Activated CD4-positive, alpha-beta memory T cell treated with anti-CD3 and anti-CD28 coated beads, Interleukin-2, amount 10 ng/mL, durations not matched to agents 7 days and 5 days (primary cell): ENCODE measurements around the gene URGCP. TPM values are rescaled to one million over a fixed set of nuclear protein-coding genes. Genes with fewer than 3 reads are reported as not detected.
A peak's percentile ranks its signal among the peaks of the same experiment; 100 is the strongest.

Source experiments
- CTCF ChIA-PET: fragments of 350-600 bp; sonication (Branson Sonifier 250); formaldehyde crosslinking; loops from one replicate; lab custom pipeline; 2021; ENCODE audit warnings: antibody characterized with exemption, inconsistent platforms; lab: Charles Lee
- POLR2A ChIA-PET: fragments of 350-600 bp; sonication (Branson Sonifier 250); formaldehyde crosslinking; loops from one replicate; lab custom pipeline; 2021; ENCODE audit warnings: antibody characterized with exemption; lab: Charles Lee
- DNase-seq: peaks from one replicate; pipeline ENCODE4 v3.0.0-alpha.2; 2020
- H3K27ac Mint-ChIP-seq: one replicate; pipeline ENCODE4 v1.8.0; 2021; ENCODE audit warnings: mild to moderate bottlenecking, mixed read lengths
- H3K27me3 Mint-ChIP-seq: one replicate; pipeline ENCODE4 v1.8.0; 2021; ENCODE audit warnings: mixed read lengths
- H3K36me3 Mint-ChIP-seq: one replicate; pipeline ENCODE4 v1.8.0; 2021; ENCODE audit warnings: low read depth, mixed read lengths
- H3K4me1 Mint-ChIP-seq: one replicate; pipeline ENCODE4 v1.8.0; 2021; ENCODE audit warnings: mixed read lengths
- H3K4me3 Mint-ChIP-seq: one replicate; pipeline ENCODE4 v1.8.0; 2021; ENCODE audit warnings: mild to moderate bottlenecking, mixed read lengths
- H3K9me3 Mint-ChIP-seq: one replicate; pipeline ENCODE4 v1.8.0; 2021; ENCODE audit warnings: mixed read lengths
- total RNA-seq, 2 experiments: library from RNA; stranded (reverse); gene quantifications; one replicate each; pipeline ENCODE4 v1.2.3, GENCODE V29; 2021

The URGCP gene
- total RNA-seq, 2 experiments from 2014 or later = 19.8 to 20.1 TPM

GRCh38 chr7:43878867-43879266 is 27.5 kb downstream of the URGCP start:
- no peaks in the 10 kb centered on the region for H3K4me1 Mint-ChIP-seq
- H3K27me3 Mint-ChIP-seq = no peaks in the 10 kb centered on the region
- peaks cover 59% of the 10 kb centered on the region for H3K36me3 Mint-ChIP-seq
- no peaks in the 10 kb centered on the region for H3K9me3 Mint-ChIP-seq
- DNase-seq = no peak
- no peak overlapping the region for H3K4me3 Mint-ChIP-seq
- POLR2A ChIA-PET = interaction anchor here (1.1 kb wide), 1 partner anchor 9 kb away, joined by 3 read pairs; the partner anchor contains the start of gene MRPS24
- CTCF ChIA-PET = interaction anchor here (1.3 kb wide), 1 partner anchor 41 kb away, joined by 3 read pairs; no protein-coding TSS in a partner anchor
- H3K27ac Mint-ChIP-seq = no peak overlapping the region

GRCh38 chr7:43877968-43878864 is 28.2 kb downstream of the URGCP start:
- Mint-ChIP-seq H3K4me3 (no peak overlapping the region), H3K27me3 (no peaks in the 10 kb centered on the region), H3K9me3 (no peaks in the 10 kb centered on the region), H3K36me3 (peaks cover 59% of the 10 kb centered on the region), H3K27ac (no peak overlapping the region), H3K4me1 (no peaks in the 10 kb centered on the region)
- no peak for DNase-seq
- POLR2A ChIA-PET = interaction anchor here (1.1 kb wide), 1 partner anchor 9 kb away, joined by 3 read pairs; the partner anchor contains the start of gene MRPS24
- CTCF ChIA-PET = interaction anchor here (1.3 kb wide), 1 partner anchor 40 kb away, joined by 3 read pairs; no protein-coding TSS in a partner anchor

DNA sequence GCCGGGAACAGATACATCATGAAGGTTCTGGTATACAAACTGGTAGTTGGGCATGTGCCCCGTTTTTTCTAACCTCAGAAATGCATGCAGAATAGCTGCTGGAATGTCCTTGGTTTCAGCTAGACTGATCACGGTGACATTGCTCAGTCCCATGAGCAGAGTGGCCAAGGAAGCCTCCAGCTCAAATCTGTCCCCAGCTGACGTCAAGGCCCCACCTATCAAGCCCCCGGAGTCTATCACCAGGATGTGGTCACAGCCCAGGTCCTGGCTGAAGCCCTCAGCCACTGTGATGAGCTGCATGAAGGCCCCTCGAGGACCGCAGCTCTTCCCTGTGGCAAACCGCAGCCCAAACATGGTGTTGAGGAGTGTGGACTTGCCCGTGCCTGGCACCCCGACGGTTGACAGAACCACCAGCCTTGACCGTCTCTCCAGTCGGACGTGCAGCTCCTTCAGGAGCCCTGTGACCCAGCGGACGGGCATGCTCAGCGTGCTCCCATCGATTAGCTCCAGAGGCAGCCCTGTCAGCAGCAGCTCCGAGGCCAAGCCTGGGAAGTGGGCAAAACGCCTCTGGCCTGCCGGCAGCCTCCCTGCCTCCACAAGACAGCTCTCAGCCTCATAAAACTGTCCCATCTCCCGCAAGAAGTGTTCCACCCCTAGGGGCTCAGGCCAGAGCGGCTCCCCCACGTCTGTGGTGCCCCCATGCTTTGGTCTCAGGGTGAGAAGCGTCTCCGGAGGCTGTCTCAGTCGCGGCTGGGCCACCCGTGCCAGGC is 29.2 kb downstream of the URGCP start:
- no peak for DNase-seq
- ChIA-PET CTCF (no interaction called here), POLR2A (interaction anchor here (0.9 kb wide), 1 partner anchor 49 kb away, joined by 3 read pairs; the partner anchor contains the start of gene UBE2D4)
- Mint-ChIP-seq H3K4me3 (no peak overlapping the region), H3K4me1 (no peaks in the 10 kb centered on the region), H3K36me3 (peaks cover 61% of the 10 kb centered on the region), H3K27me3 (no peaks in the 10 kb centered on the region), H3K9me3 (no peaks in the 10 kb centered on the region), H3K27ac (no peak overlapping the region)

GRCh38 chr7:43876241-43876640 is 30.2 kb downstream of the URGCP start:
- no peak for DNase-seq
- Mint-ChIP-seq H3K36me3 (peaks cover 56% of the 10 kb centered on the region), H3K4me3 (no peak overlapping the region), H3K27ac (no peak overlapping the region), H3K9me3 (no peaks in the 10 kb centered on the region), H3K4me1 (no peaks in the 10 kb centered on the region), H3K27me3 (no peaks in the 10 kb centered on the region)
- ChIA-PET CTCF (no interaction called here), POLR2A (interaction anchor here (0.9 kb wide), 1 partner anchor 50 kb away, joined by 3 read pairs; the partner anchor contains the start of gene UBE2D4)

DNA sequence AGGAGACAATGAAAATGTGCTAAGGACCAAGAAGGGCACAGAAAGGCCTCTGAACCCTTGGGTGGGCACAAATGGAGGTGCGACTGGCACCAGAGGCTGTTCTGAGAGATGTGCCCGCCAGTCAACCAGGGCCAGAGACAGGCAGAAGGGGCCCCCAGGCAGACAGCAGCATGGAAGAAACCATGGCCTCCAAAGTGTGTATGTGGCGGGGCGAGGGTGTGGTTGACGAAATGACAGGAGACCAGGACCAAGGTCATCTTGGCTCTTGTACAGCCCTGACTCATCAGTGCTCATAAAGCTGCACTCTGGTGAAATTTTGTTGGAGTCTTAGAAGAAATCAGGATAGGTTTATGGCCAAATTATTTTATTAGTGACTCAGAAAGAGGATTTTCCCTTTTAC is 33.1 kb downstream of the URGCP start:
- Mint-ChIP-seq H3K36me3 (peaks cover 44% of the 10 kb centered on the region), H3K27ac (no peak overlapping the region), H3K27me3 (peaks cover 5% of the 10 kb centered on the region), H3K4me3 (no peak overlapping the region), H3K9me3 (peaks cover 9% of the 10 kb centered on the region), H3K4me1 (peaks cover 11% of the 10 kb centered on the region)
- POLR2A ChIA-PET = no interaction called here
- CTCF ChIA-PET = no interaction called here
- no peak for DNase-seq

- H3K27me3 Mint-ChIP-seq = peaks cover 5% of the 10 kb centered on the region
- DNase-seq = no peak
- no peak overlapping the region for H3K27ac Mint-ChIP-seq
- H3K9me3 Mint-ChIP-seq = peaks cover 9% of the 10 kb centered on the region
- CTCF ChIA-PET = no interaction called here
- peaks cover 36% of the 10 kb centered on the region for H3K36me3 Mint-ChIP-seq
- POLR2A ChIA-PET = no interaction called here
- peaks cover 16% of the 10 kb centered on the region for H3K4me1 Mint-ChIP-seq
- H3K4me3 Mint-ChIP-seq = no peak overlapping the region
Observed at GRCh38 chr7:43872406-43873110, 33.8 kb downstream of the URGCP start.

DNA sequence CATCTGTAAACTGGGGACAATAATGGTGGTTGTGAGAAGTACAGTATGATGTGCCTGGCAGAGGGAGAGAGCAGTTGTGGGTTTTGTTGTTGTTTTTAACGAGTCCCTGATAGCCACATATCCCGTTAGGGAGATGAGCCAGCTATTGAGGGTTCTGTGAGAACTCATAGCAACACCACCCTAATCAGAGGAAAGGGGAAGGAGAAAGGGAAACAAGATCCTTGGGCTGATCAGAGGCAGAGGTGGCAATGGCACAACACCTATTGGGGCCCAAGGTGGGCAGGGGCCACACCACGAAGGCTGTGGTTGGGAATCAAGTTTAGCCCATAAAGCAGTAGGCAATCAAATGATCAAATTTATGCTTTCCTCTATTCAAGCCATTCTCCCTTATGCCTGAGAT is 35.3 kb downstream of the URGCP start:
- ChIA-PET POLR2A (no interaction called here), CTCF (no interaction called here)
- peaks cover 18% of the 10 kb centered on the region for H3K4me1 Mint-ChIP-seq
- peaks cover 9% of the 10 kb centered on the region for H3K9me3 Mint-ChIP-seq
- no peak for DNase-seq
- H3K4me3 Mint-ChIP-seq = no peak overlapping the region
- peaks cover 5% of the 10 kb centered on the region for H3K27me3 Mint-ChIP-seq
- H3K36me3 Mint-ChIP-seq = peaks cover 35% of the 10 kb centered on the region
- no peak overlapping the region for H3K27ac Mint-ChIP-seq

GRCh38 chr7:43870316-43870715 is 36.1 kb downstream of the URGCP start:
- POLR2A ChIA-PET = no interaction called here
- Mint-ChIP-seq H3K27ac (no peak overlapping the region), H3K27me3 (peaks cover 5% of the 10 kb centered on the region), H3K9me3 (peaks cover 9% of the 10 kb centered on the region), H3K36me3 (peaks cover 36% of the 10 kb centered on the region), H3K4me3 (peak overlapping the region; percentile 76), H3K4me1 (peaks cover 18% of the 10 kb centered on the region)
- no peak for DNase-seq
- CTCF ChIA-PET = no interaction called here

GRCh38 chr7:43869867-43870240 is 36.5 kb downstream of the URGCP start:
- ChIA-PET CTCF (interaction anchor here (0.9 to 1.9 kb wide), 5 partner anchors 10 to 287 kb away, joined by 3 to 8 read pairs (median 5); partner anchors contain the start of gene STK17A), POLR2A (interaction anchor here (0.6 to 1.9 kb wide), 11 partner anchors 8 to 761 kb away, joined by 3 to 14 read pairs (median 4); partner anchors contain the start of genes STK17A, UBE2D4 and URGCP)
- Mint-ChIP-seq H3K4me1 (peaks cover 18% of the 10 kb centered on the region), H3K27ac (peak overlapping the region; percentile 42), H3K36me3 (peaks cover 36% of the 10 kb centered on the region), H3K27me3 (peaks cover 5% of the 10 kb centered on the region), H3K9me3 (peaks cover 9% of the 10 kb centered on the region), H3K4me3 (peak overlapping the region; percentile 76)
- DNase-seq = no peak

GRCh38 chr7:43869006-43869866 is 37.2 kb downstream of the URGCP start, which contains the start of gene MRPS24:
Gene MRPS24, minus strand, starts transcription at chr7:43869517. Its CDS starts 22 bp downstream, at chr7:43869495.
- peaks cover 18% of the 10 kb centered on the region for H3K4me1 Mint-ChIP-seq
- CTCF ChIA-PET = interaction anchor here (0.9 to 1.9 kb wide), 5 partner anchors 10 to 287 kb away, joined by 3 to 8 read pairs (median 5); partner anchors contain the start of gene STK17A
- POLR2A ChIA-PET = interaction anchor here (0.6 to 1.9 kb wide), 11 partner anchors 9 to 761 kb away, joined by 3 to 14 read pairs (median 4); partner anchors contain the start of genes STK17A, UBE2D4 and URGCP
- DNase-seq = peak; percentile 95
- H3K27me3 Mint-ChIP-seq = peaks cover 5% of the 10 kb centered on the region
- peaks cover 9% of the 10 kb centered on the region for H3K9me3 Mint-ChIP-seq
- peak within 1 kb of the TSS; percentile 42 for H3K27ac Mint-ChIP-seq
- peaks cover 36% of the 10 kb centered on the region for H3K36me3 Mint-ChIP-seq
- H3K4me3 Mint-ChIP-seq = peak within 1 kb of the TSS; percentile 76

DNA sequence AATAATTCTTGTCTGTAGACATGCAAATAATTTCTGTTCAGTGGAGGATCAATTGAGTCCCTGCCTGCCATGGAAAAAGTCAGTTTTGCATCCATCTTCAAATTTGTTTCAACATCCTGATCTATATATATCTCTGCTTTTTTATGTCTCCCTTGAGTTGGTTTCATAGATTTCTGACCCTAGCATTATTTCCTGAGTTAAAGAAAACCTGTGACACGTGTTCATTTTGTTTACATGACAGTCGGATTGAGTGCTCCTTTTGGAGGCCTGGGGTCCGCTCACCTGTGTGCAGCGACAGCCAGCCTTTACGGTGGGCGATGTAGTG is 37.8 kb downstream of the URGCP start:
- Mint-ChIP-seq H3K9me3 (peaks cover 9% of the 10 kb centered on the region), H3K4me3 (peak overlapping the region; percentile 76), H3K27ac (peak overlapping the region; percentile 33), H3K27me3 (peaks cover 5% of the 10 kb centered on the region), H3K36me3 (peaks cover 34% of the 10 kb centered on the region), H3K4me1 (peaks cover 18% of the 10 kb centered on the region)
- DNase-seq = no peak
- ChIA-PET POLR2A (interaction anchor here (1.3 to 1.9 kb wide), 6 partner anchors 12 to 286 kb away, joined by 4 to 14 read pairs (median 6); partner anchors contain the start of genes STK17A, UBE2D4 and URGCP), CTCF (interaction anchor here (1.3 to 1.9 kb wide), 3 partner anchors 11 to 31 kb away, joined by 3 to 8 read pairs (median 7); no protein-coding TSS in a partner anchor)
